Spleen (tissue), 13 donors: ENCODE measurements around the gene HECTD3. TPM values are rescaled to one million over a fixed set of nuclear protein-coding genes. Genes with fewer than 3 reads are reported as not detected.

Experiments used
- DNase-seq: peaks from one replicate; pipeline ENCODE4 v3.0.0-alpha.2; 2020
- H3K27ac ChIP-seq, 8 donors: fragments of 200-600 bp; sonication (generic) in 7 of 8; 1 replicate in 4 of 8; 2 replicates in 4 of 8; pipeline versions ENCODE4 v1.5.0 to v1.8.0; 2016 to 2021; ENCODE audit warnings: inconsistent platforms in 4 of 8, mild to moderate bottlenecking in 4 of 8, moderate library complexity in 1 of 8
- H3K27me3 ChIP-seq, 7 donors: fragments of 200-600 bp; sonication (generic) in 6 of 7; replicated peaks in 1 of 7; 1 replicate in 4 of 7; 2 replicates in 3 of 7; pipeline versions ENCODE4 v1.5.0 to v1.8.0; 2016 to 2021; ENCODE audit warnings: inconsistent platforms in 3 of 7, mild to moderate bottlenecking in 1 of 7
- H3K36me3 ChIP-seq, 6 donors: fragments of 200-600 bp; sonication (generic) in 5 of 6; 1 replicate in 4 of 6; 2 replicates in 2 of 6; pipeline versions ENCODE4 v1.5.0 to v1.8.0; 2016 to 2021; ENCODE audit warnings: inconsistent platforms in 2 of 6
- H3K4me1 ChIP-seq, 6 donors: fragments of 200-600 bp; sonication (generic) in 5 of 6; 1 replicate in 3 of 6; 2 replicates in 3 of 6; pipeline versions ENCODE4 v1.5.0 to v1.8.0; 2016 to 2021; ENCODE audit warnings: inconsistent platforms in 3 of 6
- H3K4me3 ChIP-seq, 8 donors: fragments of 200-600 bp; sonication (generic) in 7 of 8; 1 replicate in 4 of 8; 2 replicates in 4 of 8; pipeline versions ENCODE4 v1.5.0 to v1.8.0; 2016 to 2021; ENCODE audit warnings: inconsistent platforms in 4 of 8, mild to moderate bottlenecking in 4 of 8, moderate library complexity in 2 of 8
- H3K9me3 ChIP-seq, 8 donors: fragments of 200-600 bp; sonication (generic) in 7 of 8; 1 replicate in 4 of 8; 2 replicates in 4 of 8; pipeline versions ENCODE4 v1.5.0 to v1.8.0; 2016 to 2021; ENCODE audit warnings: inconsistent platforms in 4 of 8
- POLR2A ChIP-seq, 3 donors: fragments of 450-650 bp; IDR thresholded peaks; one replicate each; pipeline ENCODE4 v1.5.1; 2017; ENCODE audit warnings: antibody characterized with exemption in 3 of 3, mild to moderate bottlenecking in 1 of 3
- POLR2AphosphoS5 ChIP-seq, 3 donors: sonication (generic); formaldehyde crosslinking; IDR thresholded peaks; one replicate each; pipeline ENCODE4 v1.5.1; 2017; ENCODE audit warnings: antibody characterized with exemption in 3 of 3
- WGBS, 5 donors: extraction: QIAGEN DNeasy Blood & Tissue Kit in 3 of 5; methylation state at CpG; one replicate each; pipeline versions ENCODE4 v1.1.5 to v1.1.7; 2013 to 2018; 5-methylcytosine and 5-hydroxymethylcytosine counted together
- intact Hi-C: fragments of 100-400 bp; cut with DNase I; formaldehyde crosslinking; loops from one replicate; pipeline ENCODE4 v1.15.0; 2023; ENCODE audit warnings: low total_unique reads
- long read RNA-seq, 2 donors: transcript quantifications; one replicate each; lab custom pipeline, GENCODE V29; 2026
- polyA plus RNA-seq, 3 donors: library from polyadenylated mRNA; stranded (reverse); fragments of 200-250 nt; gene quantifications; one replicate each; pipeline ENCODE4 v1.2.1, GENCODE V29; 2013
- total RNA-seq, 7 donors: library from RNA; depleted of rRNA in 3 of 7; stranded (reverse); fragments of >200 nt in 3 of 7; fragmentation: NEBNext Ultra II Directional in 4 of 7; extraction: Animal tissue kit (Norgen Biotek cat#: 25700) in 4 of 7; gene quantifications; one replicate each; pipeline versions ENCODE4 v1.1.0 to v1.2.1, GENCODE V29; 2016 to 2021
- TF ChIP-seq, protein P1 (sequence below), 11 experiments: fragments of 200-600 bp in 7 of 11; fragments of 450-650 bp in 4 of 11; sonication (generic) in 4 of 11; IDR thresholded peaks in 8 of 11; conservative IDR thresholded peaks in 3 of 11; 1 replicate in 7 of 11; 2 replicates in 4 of 11; pipeline versions ENCODE4 v1.4.0 to v1.8.0; 2016 to 2021; ENCODE audit warnings: antibody characterized with exemption in 11 of 11, inconsistent platforms in 4 of 11, mild to moderate bottlenecking in 1 of 11
- donor health status: healthy with polysubstance abuse.
- donor health status: DM: no; HTN: no; CAD: no; lungs with moderate emphysema.
- donor health status: DM: no; HTN: no; CAD: no.
- donor health status: Bipolar disorder and iron deficiency.
- donor health status: healthy.
- donor health status: DM: no; HTN: no; CAD: no.
- donor health status: DM: yes; HTN: yes; CAD: no.

The HECTD3 gene
- 10 to 100 TPM; 33.2 to 50.7 (median 37.6) TPM for total RNA-seq
- polyA plus RNA-seq: 10 to 100 TPM; 13.3 to 24.9 (median 15.9) TPM
- long read RNA-seq, donor 1, partial matches to known transcripts: 7 of 10 reads
- long read RNA-seq, donor 1, other reads (novel, unspliced or antisense): 0 of 10 reads
- long read RNA-seq, donor 2, partial matches to known transcripts: 0 of 7 reads
- long read RNA-seq, donor 2, other reads (novel, unspliced or antisense): 0 of 7 reads

DNA sequence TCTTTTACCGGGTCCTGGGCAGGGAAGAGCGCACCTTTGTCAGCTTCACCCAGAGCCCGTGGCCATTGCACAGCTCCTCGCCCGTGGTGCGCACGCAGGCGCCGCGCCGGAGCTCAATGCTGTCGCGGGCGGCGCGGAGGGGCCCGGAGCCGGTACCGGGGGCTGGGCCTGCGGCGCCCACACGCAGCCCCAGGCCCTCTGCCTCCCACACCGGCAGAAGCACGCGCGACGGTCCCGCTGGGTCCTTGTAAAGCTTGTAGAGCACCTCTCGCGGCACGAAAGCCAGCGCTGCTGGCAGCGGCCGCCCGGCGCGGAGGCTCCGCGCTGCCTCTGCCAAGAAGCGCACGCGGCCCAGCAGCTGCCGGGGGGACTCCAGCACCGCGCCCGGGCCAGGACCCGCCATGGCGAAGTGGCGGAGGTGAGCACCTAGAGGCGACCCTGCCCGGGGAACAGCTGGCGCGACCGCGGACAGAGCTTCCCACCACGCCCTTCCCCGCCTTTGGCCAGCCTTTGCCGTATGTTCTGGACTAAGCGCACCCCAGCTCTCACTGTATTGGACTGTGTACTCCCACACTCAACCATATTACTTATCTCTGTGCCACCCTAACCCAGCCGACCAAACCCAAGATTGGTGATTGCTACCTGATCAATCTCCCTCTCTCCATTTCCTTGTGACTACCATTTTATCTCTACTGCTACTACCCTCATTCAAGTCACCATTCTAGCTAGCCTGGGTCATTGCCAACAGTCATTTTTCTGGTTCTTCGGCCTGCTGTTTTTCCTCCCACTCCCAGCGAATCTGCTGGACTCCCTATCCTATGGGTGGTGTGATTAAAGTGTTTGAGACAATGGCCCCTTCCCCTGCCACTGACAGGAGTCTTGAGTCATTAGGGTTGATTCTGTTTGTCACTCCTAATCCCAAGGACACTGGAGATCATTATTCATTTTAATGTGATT is at the start of gene HECTD3:
Gene HECTD3 (minus strand): TSS at position 470 of the 957 bp plus-strand sequence. CDS start 67 bp downstream, at position 403.
- H3K4me1 ChIP-seq: peaks cover 30 to 63% (median 55%) of the 10 kb centered on the region in 6 donors
- peak within 1 kb of the TSS; percentile 67 to 92 (median 86) for H3K27ac ChIP-seq
- 2 to 4% (median 2%) methylated on average over 20 to 62 of the region's 62 CpGs for WGBS, 5 donors
- H3K9me3 ChIP-seq: no peaks in the 10 kb centered on the region
- H3K36me3 ChIP-seq: peaks cover 2 to 69% (median 35%) of the 10 kb centered on the region in 6 donors
- intact Hi-C loops: loop anchor here (5.0 kb wide), 1 partner anchor 481 kb away; the partner anchor contains the start of gene TESK2
- peak; percentile 94 for DNase-seq
- no peaks in the 10 kb centered on the region for H3K27me3 ChIP-seq
- H3K4me3 ChIP-seq: peak within 1 kb of the TSS; percentile 90 to 100 (median 100)
- TF ChIP-seq POLR2A (IDR thresholded peaks at IDR 0.05) (no peak), POLR2AphosphoS5 (IDR thresholded peaks at IDR 0.05) (peak; percentile 84 to 90 (median 86))

DNA sequence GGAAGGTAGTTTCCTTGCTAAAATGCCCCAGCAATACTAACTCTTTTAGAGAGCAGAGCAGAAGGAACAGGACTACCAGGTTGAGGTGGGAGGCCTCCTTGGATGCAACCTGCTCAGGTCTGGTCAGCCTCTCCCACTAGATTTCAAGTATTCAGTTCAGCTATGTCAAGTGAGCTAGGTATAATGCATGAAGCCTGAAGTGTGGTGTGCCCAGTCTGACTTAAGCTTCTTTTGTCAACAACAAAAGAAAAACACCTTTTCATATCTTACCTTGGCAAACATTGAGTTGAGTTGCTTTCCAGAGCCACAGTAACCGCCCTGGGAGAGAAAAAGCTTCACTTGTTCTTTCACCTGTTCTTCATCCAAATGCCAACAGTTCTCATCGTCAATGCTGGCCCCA is 48.7 kb upstream of the HECTD3 start:
- WGBS, 5 donors: 83 to 95% (median 90%) methylated on average over 2 of the region's 2 CpGs
- Histone ChIP-seq H3K27me3 (no peaks in the 10 kb centered on the region), H3K4me3 (no peak overlapping the region)

DNA sequence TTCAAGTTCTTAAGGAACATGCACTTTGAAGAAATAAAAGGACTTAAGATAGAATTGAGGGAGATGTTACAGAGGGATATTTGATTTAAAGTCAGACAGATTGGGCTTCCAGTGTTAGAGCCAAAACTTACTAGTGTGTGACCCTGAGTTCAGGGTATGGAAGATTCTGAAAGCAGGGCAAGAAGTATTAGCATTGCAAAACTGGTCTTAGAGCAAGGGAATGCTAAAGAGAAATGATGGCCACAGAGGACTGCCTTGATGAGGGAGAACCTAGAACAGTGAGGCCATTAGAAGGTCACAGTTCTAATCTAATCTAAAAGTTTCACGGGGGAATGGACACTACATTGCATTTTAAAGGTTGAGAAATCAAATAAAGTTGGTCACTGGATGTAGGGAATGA is 46.4 kb upstream of the HECTD3 start:
- no peak for DNase-seq
- 80 to 93% (median 88%) methylated on average over 1 of the region's 1 CpG for WGBS, 5 donors
- TF ChIP-seq, protein P1, sequence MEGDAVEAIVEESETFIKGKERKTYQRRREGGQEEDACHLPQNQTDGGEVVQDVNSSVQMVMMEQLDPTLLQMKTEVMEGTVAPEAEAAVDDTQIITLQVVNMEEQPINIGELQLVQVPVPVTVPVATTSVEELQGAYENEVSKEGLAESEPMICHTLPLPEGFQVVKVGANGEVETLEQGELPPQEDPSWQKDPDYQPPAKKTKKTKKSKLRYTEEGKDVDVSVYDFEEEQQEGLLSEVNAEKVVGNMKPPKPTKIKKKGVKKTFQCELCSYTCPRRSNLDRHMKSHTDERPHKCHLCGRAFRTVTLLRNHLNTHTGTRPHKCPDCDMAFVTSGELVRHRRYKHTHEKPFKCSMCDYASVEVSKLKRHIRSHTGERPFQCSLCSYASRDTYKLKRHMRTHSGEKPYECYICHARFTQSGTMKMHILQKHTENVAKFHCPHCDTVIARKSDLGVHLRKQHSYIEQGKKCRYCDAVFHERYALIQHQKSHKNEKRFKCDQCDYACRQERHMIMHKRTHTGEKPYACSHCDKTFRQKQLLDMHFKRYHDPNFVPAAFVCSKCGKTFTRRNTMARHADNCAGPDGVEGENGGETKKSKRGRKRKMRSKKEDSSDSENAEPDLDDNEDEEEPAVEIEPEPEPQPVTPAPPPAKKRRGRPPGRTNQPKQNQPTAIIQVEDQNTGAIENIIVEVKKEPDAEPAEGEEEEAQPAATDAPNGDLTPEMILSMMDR (IDR thresholded peaks at IDR 0.05 in 8 of 11, conservative IDR thresholded peaks at IDR 0.05 in 3 of 11): no peak
- TF ChIP-seq POLR2A (IDR thresholded peaks at IDR 0.05) (no peak), POLR2AphosphoS5 (IDR thresholded peaks at IDR 0.05) (no peak)
- Histone ChIP-seq H3K27me3 (no peaks in the 10 kb centered on the region), H3K4me3 (no peak overlapping the region), H3K36me3 (no peaks in the 10 kb centered on the region), H3K9me3 (no peaks in the 10 kb centered on the region), H3K4me1 (peaks cover 0 to 13% (median 0%) of the 10 kb centered on the region in 6 donors), H3K27ac (no peak overlapping the region)
- intact Hi-C loops: no loop called here

More for the DNA sequence above, 48.7 kb upstream of the HECTD3 start:
- TF ChIP-seq POLR2A (IDR thresholded peaks at IDR 0.05) (no peak), POLR2AphosphoS5 (IDR thresholded peaks at IDR 0.05) (no peak)
- TF ChIP-seq, protein P1 (IDR thresholded peaks at IDR 0.05 in 8 of 11, conservative IDR thresholded peaks at IDR 0.05 in 3 of 11): no peak
- Histone ChIP-seq H3K9me3 (no peaks in the 10 kb centered on the region), H3K4me1 (no peaks in the 10 kb centered on the region), H3K27ac (no peak overlapping the region), H3K36me3 (no peaks in the 10 kb centered on the region)
- intact Hi-C loops: no loop called here
- DNase-seq: no peak

DNA sequence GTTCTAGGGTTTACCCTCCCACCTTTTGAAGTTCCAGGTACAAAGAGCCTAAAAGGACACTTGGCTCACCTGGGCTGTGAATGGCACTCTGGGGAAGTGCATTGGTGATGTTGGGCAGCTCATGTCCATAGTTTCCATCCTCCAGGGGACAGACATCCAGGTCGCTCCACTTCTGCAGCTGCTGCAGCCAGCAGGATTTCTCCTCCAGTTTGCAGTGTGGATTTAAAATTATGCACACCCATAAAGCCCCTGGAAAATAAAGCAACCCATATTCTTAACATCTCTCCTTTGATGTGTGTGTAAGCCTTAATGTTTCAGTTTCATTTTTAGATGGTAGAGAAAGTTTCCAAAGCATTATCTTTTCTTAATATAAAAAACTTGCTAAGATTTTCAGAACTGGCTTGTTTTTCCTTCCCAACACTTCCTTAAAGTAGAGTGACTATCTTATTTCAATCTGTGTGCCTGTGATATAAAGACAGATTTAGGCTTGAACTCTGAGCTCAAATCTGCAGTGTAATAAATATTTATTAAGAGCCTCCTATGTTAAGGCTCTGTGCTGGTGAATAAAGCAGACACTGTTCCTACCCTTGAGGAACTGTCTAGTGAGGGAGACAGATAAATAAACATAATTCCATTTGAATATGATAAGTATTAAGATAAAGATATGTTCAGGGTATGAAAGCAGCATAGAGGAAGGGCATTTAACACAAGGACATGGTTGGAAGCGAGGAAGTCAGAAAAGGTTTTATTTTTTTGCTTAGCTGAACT is 40.1 kb upstream of the HECTD3 start:
- Histone ChIP-seq H3K4me3 (peak overlapping the region in 2 of 8 donors; percentile 2 to 32), H3K27me3 (no peaks in the 10 kb centered on the region), H3K4me1 (peaks cover 3 to 35% (median 16%) of the 10 kb centered on the region in 6 donors), H3K9me3 (no peaks in the 10 kb centered on the region), H3K27ac (peak overlapping the region; percentile 27 to 73 (median 66)), H3K36me3 (no peaks in the 10 kb centered on the region)
- TF ChIP-seq POLR2AphosphoS5 (IDR thresholded peaks at IDR 0.05) (no peak), POLR2A (IDR thresholded peaks at IDR 0.05) (no peak)
- TF ChIP-seq, protein P1 (IDR thresholded peaks at IDR 0.05 in 8 of 11, conservative IDR thresholded peaks at IDR 0.05 in 3 of 11): no peak
- no peak for DNase-seq
- intact Hi-C loops: no loop called here
- 30 to 64% (median 49%) methylated on average over 2 of the region's 2 CpGs for WGBS, 5 donors
